Lung (tissue), 13 donors: ENCODE data around the gene BYSL. TPM values are rescaled to one million over a fixed set of nuclear protein-coding genes. Genes with fewer than 3 reads are reported as not detected.

ENCODE experiments used
- ATAC-seq: fragments of 200-7000 bp; cut with Tn5 transposase; one replicate; pipeline ENCODE4 v1.9.1; 2020; ENCODE audit warnings: moderate number of reproducible peaks; ENCODE audit not compliant: insufficient read depth, low FRiP score
- DNase-seq, 3 donors: peaks; one replicate each; pipeline ENCODE4 v3.0.0-alpha.2; 2013 to 2017
- H3K27ac ChIP-seq, 2 donors: one replicate each; pipeline ENCODE4 v1.5.1; 2013; ENCODE audit warnings: mild to moderate bottlenecking in 2 of 2, moderate library complexity in 2 of 2, control low read depth in 1 of 2, inconsistent platforms in 1 of 2, low read depth in 1 of 2, low read length in 1 of 2
- H3K27me3 ChIP-seq, 3 donors: one replicate each; pipeline ENCODE4 v1.5.1; 2013; ENCODE audit warnings: low read length in 2 of 3; ENCODE audit not compliant: control insufficient read depth in 3 of 3, insufficient read depth in 3 of 3
- H3K36me3 ChIP-seq, 4 donors: one replicate each; pipeline ENCODE4 v1.5.1; 2013; ENCODE audit warnings: low read length in 4 of 4, mild to moderate bottlenecking in 1 of 4, moderate library complexity in 1 of 4; ENCODE audit not compliant: control insufficient read depth in 4 of 4, insufficient read depth in 4 of 4
- H3K4me1 ChIP-seq, 5 donors: one replicate each; pipeline ENCODE4 v1.5.1; 2013; ENCODE audit warnings: low read length in 5 of 5, mild to moderate bottlenecking in 2 of 5, moderate library complexity in 1 of 5; ENCODE audit not compliant: control insufficient read depth in 5 of 5, insufficient read depth in 5 of 5
- H3K4me3 ChIP-seq: one replicate; pipeline ENCODE4 v1.5.1; 2013; ENCODE audit warnings: mild to moderate bottlenecking, control low read depth, moderate library complexity
- H3K9ac ChIP-seq, 2 donors: one replicate each; pipeline ENCODE4 v1.5.1; 2013; ENCODE audit warnings: low read length in 2 of 2, control low read depth in 1 of 2; ENCODE audit not compliant: insufficient read depth in 1 of 2
- H3K9me3 ChIP-seq, 4 donors: one replicate each; pipeline ENCODE4 v1.5.1; 2013; ENCODE audit warnings: low read length in 3 of 4, mild to moderate bottlenecking in 1 of 4, moderate library complexity in 1 of 4; ENCODE audit not compliant: control insufficient read depth in 4 of 4, insufficient read depth in 3 of 4
- WGBS, 2 donors: extraction: QIAGEN DNeasy Blood & Tissue Kit; methylation state at CpG; one replicate each; pipeline ENCODE4 v1.1.7; 2013; 5-methylcytosine and 5-hydroxymethylcytosine counted together
- polyA plus RNA-seq, 2 donors: library from polyadenylated mRNA; stranded (reverse); fragments of 200-250 nt; gene quantifications; one replicate each; pipeline ENCODE4 v1.2.1, GENCODE V29; 2013
- small RNA-seq: library from RNA; depleted of rRNA; stranded (forward); fragments of <200 nt; gene quantifications from one replicate; pipeline ENCODE3, GENCODE V24; 2014; ENCODE audit warnings: low replicate concordance
- total RNA-seq, 2 donors: library from RNA; depleted of rRNA in 1 of 2; stranded (reverse); fragments of >200 nt in 1 of 2; gene quantifications; one replicate each; pipeline ENCODE4 v1.2.1, GENCODE V29; 2014 to 2021
- TF ChIP-seq, protein P1 (sequence below): IDR thresholded peaks from 2 replicates; pipeline ENCODE4 v1.5.1; 2012; ENCODE audit warnings: mild to moderate bottlenecking; ENCODE audit errors: control extremely low read depth, extremely low read depth
- donor health status: control.
- donor health status: control.
- donor health status: Bipolar disorder and iron deficiency.
- donor health status: healthy.
- donor health status: DM: yes; HTN: yes; CAD: no.

BYSL gene
- total and polyA plus RNA-seq, 4 donors, result 8.8 to 20.4 (median 14.8) TPM

DNA sequence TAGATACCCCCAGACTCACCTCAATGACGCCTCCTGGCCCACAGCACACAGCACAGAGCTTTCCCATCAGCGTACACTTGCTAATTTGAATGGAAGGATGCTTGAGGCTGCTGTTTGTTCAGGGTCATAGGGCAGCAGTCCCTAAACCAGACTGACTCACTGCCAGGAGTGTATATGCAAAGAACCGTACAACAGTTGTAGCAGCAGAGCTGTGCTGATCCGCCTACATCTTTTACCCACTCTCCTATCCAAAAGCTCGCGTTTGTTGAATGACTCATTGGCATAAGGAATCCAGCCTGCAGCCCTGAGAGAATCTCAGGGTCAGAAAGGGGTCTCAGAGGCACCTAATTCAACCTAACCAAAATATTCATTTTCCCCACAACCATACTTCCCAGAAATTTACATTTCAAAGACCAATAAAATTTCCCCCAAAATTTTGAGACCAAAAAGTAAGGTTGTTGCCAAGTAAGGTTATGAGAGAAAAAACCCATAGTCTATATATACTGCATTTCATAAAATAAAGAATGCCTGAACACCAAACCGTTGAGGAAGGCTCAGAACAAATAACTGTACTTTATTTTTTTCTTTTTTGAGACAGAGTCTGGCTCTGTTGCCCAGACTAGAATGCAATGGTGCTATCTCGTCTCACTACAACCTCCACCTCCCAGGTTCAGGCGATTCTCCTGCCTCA lies 55.6 kb downstream of the BYSL start:
- ATAC-seq (no peak), DNase-seq (no peak)
- Histone ChIP-seq H3K4me3 (no peak overlapping the region), H3K27ac (no peak overlapping the region), H3K4me1 (peaks cover 0 to 3% (median 0%) of the 10 kb centered on the region in 5 donors), H3K27me3 (no peaks in the 10 kb centered on the region), H3K9me3 (no peaks in the 10 kb centered on the region), H3K36me3 (peaks cover 0 to 2% (median 0%) of the 10 kb centered on the region in 4 donors), H3K9ac (no peak overlapping the region)
- 64 to 78% methylated on average over 9 of the region's 9 CpGs for WGBS, 2 donors
- TF ChIP-seq, protein P1, sequence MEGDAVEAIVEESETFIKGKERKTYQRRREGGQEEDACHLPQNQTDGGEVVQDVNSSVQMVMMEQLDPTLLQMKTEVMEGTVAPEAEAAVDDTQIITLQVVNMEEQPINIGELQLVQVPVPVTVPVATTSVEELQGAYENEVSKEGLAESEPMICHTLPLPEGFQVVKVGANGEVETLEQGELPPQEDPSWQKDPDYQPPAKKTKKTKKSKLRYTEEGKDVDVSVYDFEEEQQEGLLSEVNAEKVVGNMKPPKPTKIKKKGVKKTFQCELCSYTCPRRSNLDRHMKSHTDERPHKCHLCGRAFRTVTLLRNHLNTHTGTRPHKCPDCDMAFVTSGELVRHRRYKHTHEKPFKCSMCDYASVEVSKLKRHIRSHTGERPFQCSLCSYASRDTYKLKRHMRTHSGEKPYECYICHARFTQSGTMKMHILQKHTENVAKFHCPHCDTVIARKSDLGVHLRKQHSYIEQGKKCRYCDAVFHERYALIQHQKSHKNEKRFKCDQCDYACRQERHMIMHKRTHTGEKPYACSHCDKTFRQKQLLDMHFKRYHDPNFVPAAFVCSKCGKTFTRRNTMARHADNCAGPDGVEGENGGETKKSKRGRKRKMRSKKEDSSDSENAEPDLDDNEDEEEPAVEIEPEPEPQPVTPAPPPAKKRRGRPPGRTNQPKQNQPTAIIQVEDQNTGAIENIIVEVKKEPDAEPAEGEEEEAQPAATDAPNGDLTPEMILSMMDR, result no peak

Small RNA genes within 50 kb of the gene (small RNA-seq; reads per million reads assigned to genes)
- gene RF00019, result not detected

Other genes with a start within 250 kb of the BYSL start
- gene TFEB, start 185.9 kb upstream of the BYSL start, total RNA-seq, result 10 to 100 TPM; 13.3 to 38.4 TPM
- 10 to 100 TPM; 23.1 to 32.5 TPM for gene TFEB, start 185.9 kb upstream of the BYSL start, polyA plus RNA-seq
- gene PGC, start 174.1 kb upstream of the BYSL start, total RNA-seq, result 100 to 1,000 TPM in 1 of 2 donors, 10 to 100 TPM in 1; 19.2 to 586 TPM
- 1,000 to 10,000 TPM in 1 of 2 donors, 100 to 1,000 TPM in 1; 348 to 1,394 TPM for gene PGC, start 174.1 kb upstream of the BYSL start, polyA plus RNA-seq
- gene FRS3, start 141.6 kb upstream of the BYSL start, total RNA-seq, result 10 to 100 TPM in 1 of 2 donors, 1 to 10 TPM in 1; 7.3 to 11.2 TPM
- 1 to 10 TPM; 3.7 to 6.5 TPM for gene FRS3, start 141.6 kb upstream of the BYSL start, polyA plus RNA-seq
- 1 to 10 TPM; 6.9 TPM for gene PRICKLE4, start 140.7 kb upstream of the BYSL start, total RNA-seq
- 1 to 10 TPM; 2.9 to 4.1 TPM for gene PRICKLE4, start 140.7 kb upstream of the BYSL start, polyA plus RNA-seq
- gene TOMM6, start 133.8 kb upstream of the BYSL start, total RNA-seq, result 100 to 1,000 TPM in 1 of 2 donors, 10 to 100 TPM in 1; 43.5 to 172 TPM
- gene TOMM6, start 133.8 kb upstream of the BYSL start, polyA plus RNA-seq, result 100 to 1,000 TPM; 236 to 313 TPM
- gene USP49, start 26.1 kb upstream of the BYSL start, total RNA-seq, result 1 to 10 TPM; 4.9 to 8.6 TPM
- 1 to 10 TPM; 1.8 to 2.3 TPM for gene USP49, start 26.1 kb upstream of the BYSL start, polyA plus RNA-seq
- 10 to 100 TPM; 20.2 to 20.4 TPM for gene MED20, start 360 bp upstream of the BYSL start, total RNA-seq
- 10 to 100 TPM in 1 of 2 donors, 1 to 10 TPM in 1; 7.0 to 10.1 TPM for gene MED20, start 360 bp upstream of the BYSL start, polyA plus RNA-seq
- gene CCND3, start 20.3 kb downstream of the BYSL start, total RNA-seq, result 100 to 1,000 TPM; 124 to 192 TPM
- 100 to 1,000 TPM; 120 to 221 TPM for gene CCND3, start 20.3 kb downstream of the BYSL start, polyA plus RNA-seq
- 10 to 100 TPM; 19.8 to 26.7 TPM for gene TAF8, start 129.0 kb downstream of the BYSL start, total RNA-seq
- gene TAF8, start 129.0 kb downstream of the BYSL start, polyA plus RNA-seq, result 10 to 100 TPM; 14.0 to 14.2 TPM
- gene C6orf132, start 221.1 kb downstream of the BYSL start, total RNA-seq, result 10 to 100 TPM in 1 of 2 donors, 1 to 10 TPM in 1; 5.9 to 33.1 TPM
- gene C6orf132, start 221.1 kb downstream of the BYSL start, polyA plus RNA-seq, result 10 to 100 TPM; 11.3 to 26.1 TPM